CD4-positive, alpha-beta T cell (primary cell): ENCODE measurements around the gene VTI1A. TPM values are rescaled to one million over a fixed set of nuclear protein-coding genes. Genes with fewer than 3 reads are reported as not detected.

Source experiments
- ATAC-seq: fragments of 200-7000 bp; cut with Tn5 transposase; one replicate; pipeline ENCODE4 v1.10.0; 2022; ENCODE audit warnings: mild to moderate bottlenecking; ENCODE audit not compliant: poor library complexity
- CTCF ChIA-PET: fragments of 350-600 bp; sonication (Branson Sonifier 250); formaldehyde crosslinking; loops from one replicate; lab custom pipeline; 2021; ENCODE audit warnings: antibody characterized with exemption, inconsistent platforms; lab: Charles Lee
- POLR2A ChIA-PET: fragments of 350-600 bp; sonication (Branson Sonifier 250); formaldehyde crosslinking; loops from one replicate; lab custom pipeline; 2021; ENCODE audit warnings: antibody characterized with exemption, inconsistent platforms; lab: Charles Lee
- DNase-seq, 14 experiments: peaks; one replicate each; pipeline ENCODE4 v3.0.0-alpha.2; 2013 to 2020; ENCODE audit warnings: mixed read lengths in 2 of 14
- H3K27ac ChIP-seq, 2 donors: one replicate each; pipeline versions ENCODE4 v1.5.1 to v1.7.0; 2013; ENCODE audit warnings: low read length in 2 of 2, low read depth in 1 of 2, mild to moderate bottlenecking in 1 of 2
- H3K27me3 ChIP-seq, 2 experiments: 1 replicate in 1 of 2; 2 replicates in 1 of 2; pipeline versions ENCODE4 v1.6.1 to v1.7.0; 2013; ENCODE audit warnings: low read length in 2 of 2, control low read depth in 1 of 2, mild to moderate bottlenecking in 1 of 2, moderate library complexity in 1 of 2; ENCODE audit not compliant: insufficient read depth in 2 of 2, control insufficient read depth in 1 of 2
- H3K36me3 ChIP-seq: one replicate; pipeline ENCODE4 v1.6.1; 2013; ENCODE audit warnings: low read length, control low read depth; ENCODE audit not compliant: insufficient read depth
- H3K4me1 ChIP-seq: one replicate; pipeline ENCODE4 v1.6.1; 2013; ENCODE audit warnings: low read length, control low read depth; ENCODE audit not compliant: insufficient read depth
- H3K4me3 ChIP-seq: one replicate; pipeline ENCODE4 v1.5.1; 2013; ENCODE audit warnings: mild to moderate bottlenecking, low read length, moderate library complexity
- H3K9me3 ChIP-seq, 2 experiments: 1 replicate in 1 of 2; 2 replicates in 1 of 2; pipeline versions ENCODE4 v1.6.1 to v1.7.0; 2013; ENCODE audit warnings: low read length in 2 of 2, mild to moderate bottlenecking in 2 of 2, control low read depth in 1 of 2, moderate library complexity in 1 of 2; ENCODE audit not compliant: control insufficient read depth in 1 of 2, insufficient read depth in 1 of 2
- H3K27ac Mint-ChIP-seq: one replicate; pipeline ENCODE4 v1.8.0; 2020; ENCODE audit warnings: mixed read lengths
- H3K27me3 Mint-ChIP-seq: one replicate; pipeline ENCODE4 v1.8.0; 2021; ENCODE audit warnings: mixed read lengths
- H3K36me3 Mint-ChIP-seq: one replicate; pipeline ENCODE4 v1.8.0; 2021; ENCODE audit warnings: low read depth, mixed read lengths
- H3K4me1 Mint-ChIP-seq: one replicate; pipeline ENCODE4 v1.8.0; 2021; ENCODE audit warnings: low read depth, mixed read lengths
- H3K4me3 Mint-ChIP-seq: one replicate; pipeline ENCODE4 v1.8.0; 2020; ENCODE audit warnings: mild to moderate bottlenecking, mixed read lengths
- H3K9me3 Mint-ChIP-seq: one replicate; pipeline ENCODE4 v1.8.0; 2020; ENCODE audit warnings: mixed read lengths
- intact Hi-C, 2 experiments: fragments of 100-400 bp; cut with DNase I in 1 of 2; cut with micrococcal nuclease in 1 of 2; formaldehyde crosslinking; loops; one replicate each; pipeline versions ENCODE4 v1.15.1 to v1.9.0; 2023 to 2025; cut with DNase I, micrococcal nuclease
- total RNA-seq, 174 experiments: library from RNA in 2 of 174; stranded (reverse) in 2 of 174; gene quantifications; one replicate each; pipeline ENCODE4 v1.2.3 and lab custom pipeline; 2021 to 2026
- TF ChIP-seq, protein P1 (sequence below): fragments of 200-600 bp; IDR thresholded peaks from one replicate; pipeline ENCODE4 v1.8.0; 2022; ENCODE audit warnings: antibody characterized with exemption, mild to moderate bottlenecking

VTI1A gene
- total RNA-seq, 2 experiments from 2014 or later = 54.5 to 56.5 TPM

DNA sequence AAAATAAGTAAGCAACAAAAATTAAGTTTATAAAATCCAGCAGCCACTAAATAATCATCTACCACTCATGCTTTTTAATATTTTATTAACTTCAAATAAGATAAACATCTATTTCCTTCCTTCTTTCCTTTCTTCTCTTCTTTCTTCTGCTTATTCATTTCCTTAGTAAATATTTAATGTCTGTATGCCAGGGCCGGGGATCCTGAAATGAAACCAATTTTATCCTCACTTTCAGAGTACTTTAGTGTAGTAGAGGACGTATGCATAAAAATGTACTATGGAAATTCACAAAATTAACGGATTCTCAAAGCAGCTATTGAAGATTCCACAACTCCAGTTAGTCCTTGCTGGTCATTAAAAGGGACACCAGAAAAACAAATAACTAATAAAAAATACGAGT is 224.7 kb downstream of the VTI1A start:
- no peak overlapping the region for H3K4me3 Mint-ChIP-seq
- H3K4me1 ChIP-seq = no peaks in the 10 kb centered on the region
- POLR2A ChIA-PET = no interaction called here
- no peaks in the 10 kb centered on the region for H3K27me3 Mint-ChIP-seq
- no peak overlapping the region for H3K27ac ChIP-seq
- H3K27ac Mint-ChIP-seq = no peak overlapping the region
- peaks cover 73% of the 10 kb centered on the region for H3K36me3 Mint-ChIP-seq
- H3K36me3 ChIP-seq = peaks cover 20% of the 10 kb centered on the region
- H3K4me1 Mint-ChIP-seq = no peaks in the 10 kb centered on the region
- TF ChIP-seq, protein P1, sequence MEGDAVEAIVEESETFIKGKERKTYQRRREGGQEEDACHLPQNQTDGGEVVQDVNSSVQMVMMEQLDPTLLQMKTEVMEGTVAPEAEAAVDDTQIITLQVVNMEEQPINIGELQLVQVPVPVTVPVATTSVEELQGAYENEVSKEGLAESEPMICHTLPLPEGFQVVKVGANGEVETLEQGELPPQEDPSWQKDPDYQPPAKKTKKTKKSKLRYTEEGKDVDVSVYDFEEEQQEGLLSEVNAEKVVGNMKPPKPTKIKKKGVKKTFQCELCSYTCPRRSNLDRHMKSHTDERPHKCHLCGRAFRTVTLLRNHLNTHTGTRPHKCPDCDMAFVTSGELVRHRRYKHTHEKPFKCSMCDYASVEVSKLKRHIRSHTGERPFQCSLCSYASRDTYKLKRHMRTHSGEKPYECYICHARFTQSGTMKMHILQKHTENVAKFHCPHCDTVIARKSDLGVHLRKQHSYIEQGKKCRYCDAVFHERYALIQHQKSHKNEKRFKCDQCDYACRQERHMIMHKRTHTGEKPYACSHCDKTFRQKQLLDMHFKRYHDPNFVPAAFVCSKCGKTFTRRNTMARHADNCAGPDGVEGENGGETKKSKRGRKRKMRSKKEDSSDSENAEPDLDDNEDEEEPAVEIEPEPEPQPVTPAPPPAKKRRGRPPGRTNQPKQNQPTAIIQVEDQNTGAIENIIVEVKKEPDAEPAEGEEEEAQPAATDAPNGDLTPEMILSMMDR = no peak
- no peak for ATAC-seq
- H3K9me3 Mint-ChIP-seq = no peaks in the 10 kb centered on the region
- DNase-seq = no peak
- CTCF ChIA-PET = no interaction called here
- no peaks in the 10 kb centered on the region for H3K27me3 ChIP-seq
- H3K4me3 ChIP-seq = no peak overlapping the region
- intact Hi-C loops = no loop called here
- no peaks in the 10 kb centered on the region for H3K9me3 ChIP-seq

DNA sequence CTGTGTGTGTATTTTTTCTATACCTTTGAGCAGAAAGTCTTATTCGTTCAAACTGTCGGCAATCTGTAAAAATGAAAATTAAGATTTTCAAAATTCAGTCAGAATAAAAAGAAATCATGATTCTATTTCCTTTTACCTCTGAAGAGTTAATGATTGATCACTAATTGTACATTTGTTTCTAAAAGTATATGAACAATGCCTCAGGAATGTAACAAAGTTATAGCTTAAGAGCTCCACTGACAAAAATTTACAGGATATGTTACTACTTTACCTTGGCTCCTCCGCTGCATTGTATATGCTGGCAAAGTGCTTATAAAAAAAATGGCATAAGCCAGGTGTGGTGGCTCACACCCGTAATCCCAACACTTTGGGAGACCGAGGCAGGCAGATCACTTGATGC is 225.7 kb downstream of the VTI1A start:
- Mint-ChIP-seq H3K36me3 (peaks cover 63% of the 10 kb centered on the region), H3K27ac (no peak overlapping the region), H3K4me1 (no peaks in the 10 kb centered on the region), H3K27me3 (no peaks in the 10 kb centered on the region), H3K9me3 (no peaks in the 10 kb centered on the region), H3K4me3 (no peak overlapping the region)
- DNase-seq (no peak), ATAC-seq (no peak)
- POLR2A ChIA-PET = no interaction called here
- Histone ChIP-seq H3K27me3 (no peaks in the 10 kb centered on the region), H3K36me3 (peaks cover 24% of the 10 kb centered on the region), H3K9me3 (no peaks in the 10 kb centered on the region), H3K4me3 (no peak overlapping the region), H3K4me1 (no peaks in the 10 kb centered on the region), H3K27ac (no peak overlapping the region)
- TF ChIP-seq, protein P1 = no peak
- CTCF ChIA-PET = no interaction called here
- intact Hi-C loops = no loop called here

DNA sequence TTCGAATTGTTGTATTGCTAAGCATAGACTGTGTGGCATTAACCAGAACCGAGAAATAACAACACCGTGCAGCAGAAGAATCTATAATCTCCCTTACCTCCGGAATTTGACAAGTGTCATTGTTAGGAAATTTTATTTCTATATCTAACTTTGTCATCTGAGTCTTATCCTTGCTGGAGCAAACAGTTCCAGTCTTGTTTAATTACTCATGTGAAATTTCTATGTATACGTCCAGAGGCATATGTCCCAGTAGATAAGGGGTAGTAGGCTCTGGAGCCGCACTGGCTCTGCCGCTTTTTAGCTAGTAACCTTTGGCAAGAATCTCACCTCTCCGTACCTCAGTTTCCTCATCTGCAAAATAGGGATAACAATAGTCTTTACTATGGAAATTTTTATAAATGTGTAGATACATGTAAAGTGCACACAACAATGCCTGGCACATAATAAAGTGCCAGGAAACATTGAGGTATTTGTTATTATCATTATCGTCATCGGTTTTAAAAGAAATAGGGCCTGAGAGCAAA is 228.6 kb downstream of the VTI1A start:
- H3K4me3 Mint-ChIP-seq = no peak overlapping the region
- H3K27me3 Mint-ChIP-seq = no peaks in the 10 kb centered on the region
- H3K27ac ChIP-seq = no peak overlapping the region
- no peaks in the 10 kb centered on the region for H3K9me3 Mint-ChIP-seq
- no peaks in the 10 kb centered on the region for H3K4me1 ChIP-seq
- POLR2A ChIA-PET = no interaction called here
- no peaks in the 10 kb centered on the region for H3K9me3 ChIP-seq
- H3K4me3 ChIP-seq = no peak overlapping the region
- no peaks in the 10 kb centered on the region for H3K4me1 Mint-ChIP-seq
- H3K36me3 ChIP-seq = peaks cover 17% of the 10 kb centered on the region
- CTCF ChIA-PET = no interaction called here
- H3K27me3 ChIP-seq = no peaks in the 10 kb centered on the region
- TF ChIP-seq, protein P1 = no peak
- intact Hi-C loops = no loop called here
- H3K27ac Mint-ChIP-seq = no peak overlapping the region
- ATAC-seq (no peak), DNase-seq (no peak)
- H3K36me3 Mint-ChIP-seq = peaks cover 46% of the 10 kb centered on the region
